PC-9 (cell line): ENCODE results near the gene AGXT. TPM values are rescaled to one million over a fixed set of nuclear protein-coding genes. Genes with fewer than 3 reads are reported as not detected.

Experiments
- BruUV-seq: library from RNA; stranded (reverse); fragments of 400-500 nt; replicated peaks from 2 replicates; lab custom pipeline; 2021; lab: Mats Ljungman, UMichigan
- CTCF ChIA-PET: fragments of 300-600 bp; sonication (Branson Sonifier 250); formaldehyde crosslinking; loops from one replicate; lab custom pipeline; 2022; ENCODE audit warnings: antibody characterized with exemption; lab: Charles Lee
- POLR2A ChIA-PET: fragments of 300-600 bp; sonication (Branson Sonifier 250); formaldehyde crosslinking; loops from one replicate; lab custom pipeline; 2022; ENCODE audit warnings: antibody characterized with exemption; ENCODE audit not compliant: unreplicated experiment; lab: Charles Lee
- DNase-seq, 2 experiments: peaks; one replicate each; pipeline versions ENCODE4 v3.0.0 to v3.0.0-alpha.2; 2015 to 2022; ENCODE audit warnings: mixed read lengths in 1 of 2
- H2AFZ ChIP-seq: fragments of 200-600 bp; sonication (generic); 2 replicates; pipeline ENCODE4 v1.8.1; 2017; ENCODE audit warnings: antibody characterized with exemption
- H3F3A ChIP-seq: fragments of 200-600 bp; sonication (generic); 2 replicates; pipeline ENCODE4 v1.8.1; 2017; ENCODE audit warnings: antibody characterized with exemption, mild to moderate bottlenecking, low read depth; ENCODE audit not compliant: insufficient read depth
- H3K27ac ChIP-seq: fragments of 200-600 bp; sonication (generic); 2 replicates; pipeline ENCODE4 v1.6.1; 2016; ENCODE audit warnings: mixed run types
- H3K27me3 ChIP-seq: fragments of 200-600 bp; sonication (generic); 2 replicates; pipeline ENCODE4 v1.6.1; 2016; ENCODE audit warnings: low read depth, mixed run types; ENCODE audit not compliant: insufficient read depth
- H3K36me3 ChIP-seq: fragments of 200-600 bp; sonication (generic); 2 replicates; pipeline ENCODE4 v1.6.1; 2016; ENCODE audit warnings: low read depth, mixed run types
- H3K4me1 ChIP-seq: fragments of 200-600 bp; sonication (generic); replicated peaks from 2 replicates; pipeline ENCODE4 v1.6.1; 2016; ENCODE audit warnings: mixed run types; ENCODE audit not compliant: insufficient read depth
- H3K4me2 ChIP-seq: fragments of 200-600 bp; sonication (generic); 2 replicates; pipeline ENCODE4 v1.6.1; 2017; ENCODE audit warnings: mixed run types
- H3K4me3 ChIP-seq: fragments of 200-600 bp; sonication (generic); 2 replicates; pipeline ENCODE4 v1.6.1; 2016; ENCODE audit warnings: mixed run types
- H3K79me2 ChIP-seq: fragments of 200-600 bp; sonication (generic); 2 replicates; pipeline ENCODE4 v1.6.1; 2017; ENCODE audit warnings: low read depth, mixed run types
- H3K9me2 ChIP-seq: fragments of 200-600 bp; sonication (generic); 2 replicates; pipeline ENCODE4 v1.8.1; 2017; ENCODE audit warnings: mild to moderate bottlenecking; ENCODE audit not compliant: insufficient read depth
- H3K9me3 ChIP-seq: fragments of 200-600 bp; sonication (generic); 2 replicates; pipeline ENCODE4 v1.8.1; 2016; ENCODE audit warnings: low read depth; ENCODE audit not compliant: insufficient read depth
- H4K20me1 ChIP-seq: fragments of 200-600 bp; sonication (generic); 2 replicates; pipeline ENCODE4 v1.8.1; 2017; ENCODE audit not compliant: insufficient read depth
- EZH2 ChIP-seq: fragments of 200-600 bp; sonication (generic); IDR thresholded peaks from 2 replicates; pipeline ENCODE4 v1.8.0; 2017; ENCODE audit warnings: antibody characterized with exemption, low read depth
- intact Hi-C: fragments of 100-400 bp; cut with micrococcal nuclease; formaldehyde crosslinking; loops from one replicate; pipeline ENCODE4 v1.10.0; 2022; ENCODE audit not compliant: unreplicated experiment
- total RNA-seq: library from RNA; stranded (reverse); gene quantifications from 2 replicates; pipeline ENCODE4 v1.2.3, GENCODE V29; 2021
- TF ChIP-seq, protein P1 (sequence below): fragments of 200-600 bp; sonication (generic); conservative IDR thresholded peaks from 2 replicates; pipeline ENCODE4 v1.6.1; 2017; ENCODE audit warnings: mixed run types, antibody characterized with exemption, mild to moderate bottlenecking, moderate library complexity

AGXT gene
- total RNA-seq, 1 experiment from 2014 or later: not detected

DNA sequence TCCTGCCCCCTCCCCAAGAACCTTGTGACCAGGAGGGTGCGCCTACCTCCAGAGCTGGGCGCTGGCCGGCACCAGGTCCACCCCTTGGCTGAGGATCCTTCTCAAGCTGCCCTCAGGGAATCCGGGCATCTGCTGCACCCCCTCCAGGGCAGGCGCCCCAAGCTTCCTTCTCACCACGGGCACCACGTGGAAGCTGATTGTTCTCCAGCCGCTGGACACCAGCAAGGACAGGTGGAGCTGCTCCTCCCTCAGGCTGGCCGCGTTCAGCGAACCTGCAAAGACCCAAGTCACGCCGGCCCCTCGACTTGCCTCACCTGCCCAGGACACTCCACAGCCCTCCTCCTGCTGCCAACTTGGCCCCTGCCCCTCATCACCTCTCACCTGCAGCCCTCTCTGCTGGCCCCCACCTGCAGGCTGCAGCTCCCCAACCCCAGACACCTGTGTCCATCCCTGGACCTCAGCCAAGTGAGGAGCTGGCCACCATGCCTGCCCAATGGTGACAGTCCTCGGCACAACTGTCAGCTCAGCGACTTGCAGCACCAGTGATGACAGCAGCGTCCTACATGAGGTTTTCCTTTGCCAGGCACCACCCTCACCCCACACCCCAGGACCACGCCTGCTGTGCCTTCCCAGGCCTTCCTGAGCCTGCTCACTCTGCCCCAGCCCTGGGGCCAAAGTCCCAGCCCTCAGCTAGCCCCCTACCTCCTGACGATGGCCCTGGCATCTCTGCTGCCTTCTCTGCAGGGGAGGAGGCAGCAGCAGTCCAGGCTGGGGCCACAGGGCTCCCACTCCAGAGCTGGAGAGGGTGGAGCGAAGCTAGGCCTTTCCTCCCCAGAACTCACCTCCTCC lies 23.1 kb downstream of the AGXT start:
- Histone ChIP-seq H3K79me2 (peaks cover 35% of the 10 kb centered on the region), H3K4me2 (0 out of 2 replicates have a peak overlapping the region, but pooled peaks have one; percentile 4), H4K20me1 (no peaks in the 10 kb centered on the region), H3K27ac (no peak overlapping the region), H3F3A (peaks cover 12% of the 10 kb centered on the region; the same call in 1 of the 2 replicates), H3K4me1 (peaks cover 69% of the 10 kb centered on the region), H3K36me3 (no peaks in the 10 kb centered on the region), H3K27me3 (no peaks in the 10 kb centered on the region), H3K9me2 (no peaks in the 10 kb centered on the region), H3K4me3 (no peak overlapping the region), H2AFZ (no peak overlapping the region), H3K9me3 (no peaks in the 10 kb centered on the region)
- ChIA-PET CTCF (interaction anchor here (0.5 to 1.0 kb wide), 2 partner anchors 42 to 404 kb away, joined by 3 to 4 read pairs; no protein-coding TSS in a partner anchor), POLR2A (interaction anchor here (0.6 to 0.7 kb wide), 2 partner anchors 27 to 336 kb away, joined by 3 to 4 read pairs; no protein-coding TSS in a partner anchor)
- TF ChIP-seq, protein P1, sequence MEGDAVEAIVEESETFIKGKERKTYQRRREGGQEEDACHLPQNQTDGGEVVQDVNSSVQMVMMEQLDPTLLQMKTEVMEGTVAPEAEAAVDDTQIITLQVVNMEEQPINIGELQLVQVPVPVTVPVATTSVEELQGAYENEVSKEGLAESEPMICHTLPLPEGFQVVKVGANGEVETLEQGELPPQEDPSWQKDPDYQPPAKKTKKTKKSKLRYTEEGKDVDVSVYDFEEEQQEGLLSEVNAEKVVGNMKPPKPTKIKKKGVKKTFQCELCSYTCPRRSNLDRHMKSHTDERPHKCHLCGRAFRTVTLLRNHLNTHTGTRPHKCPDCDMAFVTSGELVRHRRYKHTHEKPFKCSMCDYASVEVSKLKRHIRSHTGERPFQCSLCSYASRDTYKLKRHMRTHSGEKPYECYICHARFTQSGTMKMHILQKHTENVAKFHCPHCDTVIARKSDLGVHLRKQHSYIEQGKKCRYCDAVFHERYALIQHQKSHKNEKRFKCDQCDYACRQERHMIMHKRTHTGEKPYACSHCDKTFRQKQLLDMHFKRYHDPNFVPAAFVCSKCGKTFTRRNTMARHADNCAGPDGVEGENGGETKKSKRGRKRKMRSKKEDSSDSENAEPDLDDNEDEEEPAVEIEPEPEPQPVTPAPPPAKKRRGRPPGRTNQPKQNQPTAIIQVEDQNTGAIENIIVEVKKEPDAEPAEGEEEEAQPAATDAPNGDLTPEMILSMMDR: no peak
- no peak for TF ChIP-seq EZH2
- no TSS peak for BruUV-seq
- intact Hi-C loops: loop anchor here (5.0 kb wide), 2 partner anchors 34 to 324 kb away; partner anchors contain the start of gene RNPEPL1
- peak in 1 of 2 experiments; percentile 49 for DNase-seq

GRCh38 chr2:240892356-240892755 lies 23.7 kb downstream of the AGXT start:
- ChIA-PET POLR2A (no interaction called here), CTCF (interaction anchor here (1.0 kb wide), 1 partner anchor 42 kb away, joined by 3 read pairs; no protein-coding TSS in a partner anchor)
- no peak for DNase-seq
- Histone ChIP-seq H3F3A (peaks cover 17% of the 10 kb centered on the region), H3K27ac (peak overlapping the region; percentile 68; the same call in 1 of the 2 replicates), H3K36me3 (no peaks in the 10 kb centered on the region), H3K9me3 (no peaks in the 10 kb centered on the region), H4K20me1 (no peaks in the 10 kb centered on the region), H3K27me3 (no peaks in the 10 kb centered on the region), H3K4me1 (peaks cover 76% of the 10 kb centered on the region), H3K4me2 (peak overlapping the region; percentile 95), H3K4me3 (peak overlapping the region; percentile 77; the same call in 1 of the 2 replicates), H3K9me2 (no peaks in the 10 kb centered on the region), H2AFZ (no peak overlapping the region), H3K79me2 (peaks cover 35% of the 10 kb centered on the region)
- TF ChIP-seq, protein P1: no peak
- TF ChIP-seq EZH2: no peak
- BruUV-seq: no TSS peak
- intact Hi-C loops: loop anchor here (5.0 kb wide), 2 partner anchors 35 to 325 kb away; partner anchors contain the start of gene RNPEPL1

DNA sequence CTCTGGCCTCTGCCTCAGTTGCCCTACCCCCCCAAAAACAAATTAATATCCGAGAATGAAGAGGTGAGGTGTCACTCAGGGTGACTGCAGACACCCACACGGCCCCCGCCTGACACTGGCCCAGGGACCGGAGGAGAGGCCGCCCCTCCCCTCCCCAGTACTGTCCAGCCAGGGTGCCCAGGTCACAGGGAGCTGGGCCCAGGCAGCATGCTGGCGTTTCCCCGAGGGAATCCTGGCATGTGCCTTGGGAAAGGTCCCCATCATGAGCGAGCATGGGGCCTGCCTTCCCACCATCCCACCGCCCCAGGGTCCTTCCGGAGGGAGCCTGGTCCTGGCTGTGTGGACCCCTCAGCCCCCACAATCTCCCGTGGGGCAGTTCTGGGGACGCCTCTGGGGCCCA lies 24.3 kb downstream of the AGXT start:
- Histone ChIP-seq H3K9me2 (no peaks in the 10 kb centered on the region), H3F3A (peaks cover 22% of the 10 kb centered on the region), H3K79me2 (peaks cover 35% of the 10 kb centered on the region), H3K4me1 (peaks cover 81% of the 10 kb centered on the region), H2AFZ (no peak overlapping the region), H3K4me2 (peak overlapping the region; percentile 95), H3K27ac (peak overlapping the region; percentile 68), H3K4me3 (peak overlapping the region; percentile 77; the same call in 1 of the 2 replicates), H3K27me3 (no peaks in the 10 kb centered on the region), H4K20me1 (no peaks in the 10 kb centered on the region), H3K9me3 (no peaks in the 10 kb centered on the region), H3K36me3 (no peaks in the 10 kb centered on the region)
- intact Hi-C loops: loop anchor here (5.0 kb wide), 2 partner anchors 36 to 326 kb away; partner anchors contain the start of gene RNPEPL1
- ChIA-PET CTCF (no interaction called here), POLR2A (no interaction called here)
- DNase-seq: no peak
- no TSS peak for BruUV-seq
- no peak for TF ChIP-seq EZH2
- TF ChIP-seq, protein P1: no peak
